ENCODE measurements around the gene MED13.

The MED13 gene

DNA sequence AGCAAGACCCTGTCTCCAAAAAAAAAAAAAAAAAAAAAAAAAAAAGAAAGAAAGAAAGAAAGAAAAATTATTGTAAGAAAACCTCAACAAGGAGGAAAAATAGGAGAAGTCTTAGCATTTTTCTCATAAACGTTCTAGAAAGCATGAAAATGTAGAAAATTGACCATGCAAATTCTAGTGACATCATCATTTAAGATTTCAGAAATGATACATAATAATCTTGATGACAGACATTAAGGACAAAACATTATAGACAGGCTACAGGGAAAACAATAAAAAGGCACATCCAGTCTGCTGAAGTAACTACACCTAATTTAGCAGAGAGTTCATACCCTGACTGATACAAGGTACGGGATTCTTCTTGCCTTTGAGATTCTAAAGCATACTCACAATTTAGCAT is 21.9 kb downstream of the MED13 start:
- no peak for TF ChIP-seq RAD21 (IDR thresholded peaks at IDR 0.05; ENCODE audit: low read depth)
- TF ChIP-seq, protein P1, sequence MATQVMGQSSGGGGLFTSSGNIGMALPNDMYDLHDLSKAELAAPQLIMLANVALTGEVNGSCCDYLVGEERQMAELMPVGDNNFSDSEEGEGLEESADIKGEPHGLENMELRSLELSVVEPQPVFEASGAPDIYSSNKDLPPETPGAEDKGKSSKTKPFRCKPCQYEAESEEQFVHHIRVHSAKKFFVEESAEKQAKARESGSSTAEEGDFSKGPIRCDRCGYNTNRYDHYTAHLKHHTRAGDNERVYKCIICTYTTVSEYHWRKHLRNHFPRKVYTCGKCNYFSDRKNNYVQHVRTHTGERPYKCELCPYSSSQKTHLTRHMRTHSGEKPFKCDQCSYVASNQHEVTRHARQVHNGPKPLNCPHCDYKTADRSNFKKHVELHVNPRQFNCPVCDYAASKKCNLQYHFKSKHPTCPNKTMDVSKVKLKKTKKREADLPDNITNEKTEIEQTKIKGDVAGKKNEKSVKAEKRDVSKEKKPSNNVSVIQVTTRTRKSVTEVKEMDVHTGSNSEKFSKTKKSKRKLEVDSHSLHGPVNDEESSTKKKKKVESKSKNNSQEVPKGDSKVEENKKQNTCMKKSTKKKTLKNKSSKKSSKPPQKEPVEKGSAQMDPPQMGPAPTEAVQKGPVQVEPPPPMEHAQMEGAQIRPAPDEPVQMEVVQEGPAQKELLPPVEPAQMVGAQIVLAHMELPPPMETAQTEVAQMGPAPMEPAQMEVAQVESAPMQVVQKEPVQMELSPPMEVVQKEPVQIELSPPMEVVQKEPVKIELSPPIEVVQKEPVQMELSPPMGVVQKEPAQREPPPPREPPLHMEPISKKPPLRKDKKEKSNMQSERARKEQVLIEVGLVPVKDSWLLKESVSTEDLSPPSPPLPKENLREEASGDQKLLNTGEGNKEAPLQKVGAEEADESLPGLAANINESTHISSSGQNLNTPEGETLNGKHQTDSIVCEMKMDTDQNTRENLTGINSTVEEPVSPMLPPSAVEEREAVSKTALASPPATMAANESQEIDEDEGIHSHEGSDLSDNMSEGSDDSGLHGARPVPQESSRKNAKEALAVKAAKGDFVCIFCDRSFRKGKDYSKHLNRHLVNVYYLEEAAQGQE (IDR thresholded peaks at IDR 0.05; ENCODE audit: low read depth) = no peak
- TF ChIP-seq ZBTB7A (IDR thresholded peaks at IDR 0.05; ENCODE audit: low read depth) = no peak
- TF ChIP-seq, protein P2, sequence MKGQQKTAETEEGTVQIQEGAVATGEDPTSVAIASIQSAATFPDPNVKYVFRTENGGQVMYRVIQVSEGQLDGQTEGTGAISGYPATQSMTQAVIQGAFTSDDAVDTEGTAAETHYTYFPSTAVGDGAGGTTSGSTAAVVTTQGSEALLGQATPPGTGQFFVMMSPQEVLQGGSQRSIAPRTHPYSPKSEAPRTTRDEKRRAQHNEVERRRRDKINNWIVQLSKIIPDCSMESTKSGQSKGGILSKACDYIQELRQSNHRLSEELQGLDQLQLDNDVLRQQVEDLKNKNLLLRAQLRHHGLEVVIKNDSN (IDR thresholded peaks at IDR 0.05) = no peak
- no peak for TF ChIP-seq CEBPB (IDR thresholded peaks at IDR 0.05)
- TF ChIP-seq, protein P3, sequence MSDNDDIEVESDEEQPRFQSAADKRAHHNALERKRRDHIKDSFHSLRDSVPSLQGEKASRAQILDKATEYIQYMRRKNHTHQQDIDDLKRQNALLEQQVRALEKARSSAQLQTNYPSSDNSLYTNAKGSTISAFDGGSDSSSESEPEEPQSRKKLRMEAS (IDR thresholded peaks at IDR 0.05) = no peak
- no peak for TF ChIP-seq NFIC (IDR thresholded peaks at IDR 0.05)
- no peak for TF ChIP-seq YY1 (IDR thresholded peaks at IDR 0.05; ENCODE audit: low read depth)
- TF ChIP-seq TAF1 (IDR thresholded peaks at IDR 0.05; ENCODE audit: low read depth) = no peak
- no peak for TF ChIP-seq TEAD4 (IDR thresholded peaks at IDR 0.05)
- no peak for TF ChIP-seq TCF12 (IDR thresholded peaks at IDR 0.05; ENCODE audit: low read depth)
- TF ChIP-seq EGR1 (IDR thresholded peaks at IDR 0.05) = no peak
- no peak for TF ChIP-seq CREB1 (IDR thresholded peaks at IDR 0.05; ENCODE audit: low read depth)
- TF ChIP-seq EP300 (IDR thresholded peaks at IDR 0.05; ENCODE audit: borderline replicate concordance) = no peak

DNA sequence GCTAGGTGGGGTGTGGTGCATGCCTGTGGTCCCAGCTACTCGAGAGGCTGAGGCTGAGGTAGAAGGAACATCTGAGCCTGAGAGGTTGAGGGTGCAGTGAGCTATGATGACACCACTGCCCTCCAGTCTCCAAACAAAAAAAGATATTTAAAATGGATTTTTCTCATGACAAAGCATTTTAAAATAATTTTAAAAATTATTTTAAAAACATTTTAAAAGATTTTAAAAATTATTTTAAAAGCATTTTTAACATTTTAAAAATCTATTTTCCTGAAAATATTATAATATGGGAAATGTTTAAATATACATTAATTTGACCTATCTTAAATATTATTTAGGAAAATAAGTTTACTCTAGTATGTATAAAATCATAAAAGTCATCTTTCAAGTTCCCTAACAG is 26.8 kb downstream of the MED13 start:
- TF ChIP-seq FOXM1 (IDR thresholded peaks at IDR 0.05; ENCODE audit: borderline replicate concordance, low read depth) (no peak), CREB1 (IDR thresholded peaks at IDR 0.05; ENCODE audit: low read depth) (no peak), TAF1 (IDR thresholded peaks at IDR 0.05; ENCODE audit: low read depth) (no peak), CEBPB (IDR thresholded peaks at IDR 0.05) (no peak), TEAD4 (IDR thresholded peaks at IDR 0.05) (no peak), EP300 (IDR thresholded peaks at IDR 0.05; ENCODE audit: borderline replicate concordance) (no peak)

DNA sequence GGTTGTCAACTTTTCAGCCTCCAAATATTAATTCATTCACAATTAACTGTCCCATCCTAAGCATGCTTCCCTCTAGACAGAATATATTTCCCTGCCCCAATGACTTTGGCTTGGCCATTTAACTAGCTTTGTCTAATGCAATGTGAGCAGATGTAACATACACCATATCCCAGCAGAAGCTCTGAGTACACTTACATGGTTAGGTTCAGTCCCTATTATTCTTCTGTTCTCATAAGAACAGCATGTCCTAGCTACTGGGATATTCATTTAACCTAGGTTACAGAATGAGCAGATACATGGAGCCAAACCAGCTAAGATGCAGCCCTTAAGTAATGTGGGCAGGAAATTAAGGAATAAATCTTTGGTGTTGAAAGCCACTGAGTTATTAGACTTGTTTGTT is 31.8 kb downstream of the MED13 start:
- TF ChIP-seq, protein P2 (IDR thresholded peaks at IDR 0.05) = no peak
- TF ChIP-seq EP300 (IDR thresholded peaks at IDR 0.05; ENCODE audit: borderline replicate concordance) (no peak), TAF1 (IDR thresholded peaks at IDR 0.05; ENCODE audit: low read depth) (no peak), TEAD4 (IDR thresholded peaks at IDR 0.05) (no peak), YY1 (IDR thresholded peaks at IDR 0.05; ENCODE audit: low read depth) (no peak), FOXM1 (IDR thresholded peaks at IDR 0.05; ENCODE audit: borderline replicate concordance, low read depth) (no peak), CEBPB (IDR thresholded peaks at IDR 0.05) (no peak)
- TF ChIP-seq, protein P3 (IDR thresholded peaks at IDR 0.05) = no peak
- TF ChIP-seq, protein P1 (IDR thresholded peaks at IDR 0.05; ENCODE audit: low read depth) = no peak

DNA sequence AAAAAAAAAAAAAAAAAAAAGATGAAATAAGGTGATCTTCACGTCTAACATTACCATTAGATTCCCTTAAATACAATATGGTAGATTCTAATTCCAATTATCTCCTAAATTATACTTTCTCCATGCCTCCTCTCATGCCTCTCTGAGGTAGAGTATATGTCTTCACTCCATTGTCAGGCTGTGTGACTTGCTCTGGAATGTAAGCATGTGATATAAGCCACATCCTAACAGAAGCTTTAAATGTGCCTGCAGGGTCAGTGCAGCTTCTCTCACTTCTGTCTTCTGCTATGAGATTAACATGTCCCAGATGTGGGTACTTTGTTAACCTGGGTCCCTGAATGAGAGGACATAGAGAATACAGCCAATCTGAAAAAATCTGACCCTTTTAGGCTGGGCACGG is 32.6 kb downstream of the MED13 start:
- TF ChIP-seq NFIC (IDR thresholded peaks at IDR 0.05) (no peak), EGR1 (IDR thresholded peaks at IDR 0.05) (no peak), YY1 (IDR thresholded peaks at IDR 0.05; ENCODE audit: low read depth) (no peak), TEAD4 (IDR thresholded peaks at IDR 0.05) (no peak), CREB1 (IDR thresholded peaks at IDR 0.05; ENCODE audit: low read depth) (no peak), CEBPB (IDR thresholded peaks at IDR 0.05) (no peak), ZBTB7A (IDR thresholded peaks at IDR 0.05; ENCODE audit: low read depth) (no peak), FOXM1 (IDR thresholded peaks at IDR 0.05; ENCODE audit: borderline replicate concordance, low read depth) (no peak), RAD21 (IDR thresholded peaks at IDR 0.05; ENCODE audit: low read depth) (no peak), TCF12 (IDR thresholded peaks at IDR 0.05; ENCODE audit: low read depth) (no peak), TAF1 (IDR thresholded peaks at IDR 0.05; ENCODE audit: low read depth) (no peak), EP300 (IDR thresholded peaks at IDR 0.05; ENCODE audit: borderline replicate concordance) (no peak)
- TF ChIP-seq, protein P2 (IDR thresholded peaks at IDR 0.05) = no peak
- TF ChIP-seq, protein P1 (IDR thresholded peaks at IDR 0.05; ENCODE audit: low read depth) = no peak
- TF ChIP-seq, protein P3 (IDR thresholded peaks at IDR 0.05) = no peak

All from Ishikawa (cell line).